Tibial artery (tissue), 4 donors: ENCODE measurements around the gene ABHD1.

Experiments
- DNase-seq, 2 donors: peaks; one replicate each; pipeline ENCODE4 v3.0.0-alpha.2; 2019
- H3K27ac ChIP-seq, 2 donors: fragments of 200-600 bp; sonication (generic) in 1 of 2; 1 replicate in 1 of 2; 2 replicates in 1 of 2; pipeline ENCODE4 v1.5.1; 2018 to 2019; ENCODE audit warnings: mild to moderate bottlenecking in 1 of 2
- H3K27me3 ChIP-seq, 2 donors: fragments of 200-600 bp; sonication (generic) in 1 of 2; one replicate each; pipeline versions ENCODE4 v1.5.1 to v1.6.0; 2016 to 2019
- H3K36me3 ChIP-seq, 3 donors: fragments of 200-600 bp; sonication (generic) in 2 of 3; one replicate each; pipeline ENCODE4 v1.5.1; 2016 to 2019; ENCODE audit warnings: mild to moderate bottlenecking in 2 of 3
- H3K4me1 ChIP-seq, 4 donors: fragments of 200-600 bp; sonication (generic) in 2 of 4; 1 replicate in 3 of 4; 2 replicates in 1 of 4; pipeline ENCODE4 v1.5.1; 2016 to 2019
- H3K4me3 ChIP-seq, 2 donors: fragments of 200-600 bp; sonication (generic) in 1 of 2; 1 replicate in 1 of 2; 2 replicates in 1 of 2; pipeline ENCODE4 v1.5.1; 2018 to 2019; ENCODE audit warnings: mild to moderate bottlenecking in 2 of 2
- H3K9me3 ChIP-seq, 3 donors: fragments of 200-600 bp; sonication (generic) in 1 of 3; one replicate each; pipeline ENCODE4 v1.5.1; 2016 to 2019
- CTCF ChIP-seq, 2 experiments: fragments of 200-600 bp in 1 of 2; fragments of 450-650 bp in 1 of 2; IDR thresholded peaks; one replicate each; pipeline ENCODE4 v1.5.1; 2017 to 2019; ENCODE audit warnings: antibody characterized with exemption in 2 of 2, mild to moderate bottlenecking in 1 of 2, moderate library complexity in 1 of 2
- intact Hi-C: fragments of 100-400 bp; cut with DNase I; formaldehyde crosslinking; loops from one replicate; pipeline ENCODE4 v1.15.0; 2023; ENCODE audit warnings: low total_unique reads

The ABHD1 gene

DNA sequence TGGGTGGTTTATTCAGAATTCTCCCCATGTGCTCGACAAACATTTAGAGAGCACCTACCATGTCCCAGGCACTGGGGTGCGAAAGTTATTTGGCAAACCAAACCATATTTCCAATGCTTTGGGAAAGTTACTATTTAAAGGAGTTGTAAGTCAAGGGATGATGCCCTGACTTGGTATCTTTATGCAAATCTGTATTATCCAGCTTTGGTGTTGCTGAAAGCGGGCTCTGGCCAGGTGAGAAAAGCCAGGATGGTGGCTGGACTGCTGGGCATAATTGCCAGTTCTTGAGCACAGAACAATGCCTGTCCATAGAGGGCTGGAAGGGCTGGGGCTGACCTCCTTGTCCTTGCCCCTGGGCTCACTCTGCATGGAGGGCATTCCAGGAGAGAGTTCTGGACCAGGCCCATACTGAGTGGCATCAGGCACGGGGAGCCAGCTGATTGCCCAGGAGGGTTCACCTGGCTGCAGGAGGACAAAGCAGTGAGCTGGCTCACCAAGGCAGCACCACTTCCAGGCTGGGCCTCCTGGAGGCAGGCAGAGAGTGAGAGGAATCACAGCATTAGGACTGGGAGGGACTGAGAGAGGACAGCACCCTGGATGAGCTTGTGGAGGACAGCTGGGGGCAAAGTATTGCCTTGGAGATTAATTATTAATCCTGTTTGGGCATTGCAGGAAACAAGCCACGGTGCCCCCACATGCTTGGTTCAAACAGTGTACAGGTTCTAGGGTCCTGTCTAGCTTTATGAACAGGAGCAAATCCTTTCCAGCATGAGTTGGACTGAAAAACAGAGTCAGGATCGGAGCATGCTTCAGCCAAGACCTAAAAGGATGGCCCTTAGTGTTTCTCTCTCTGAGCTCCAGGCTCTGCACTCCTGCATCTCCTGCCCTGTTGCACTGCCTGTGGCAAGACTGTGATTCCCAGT lies 29.9 kb upstream of the ABHD1 start:
- intact Hi-C loops = no loop called here
- no peaks in the 10 kb centered on the region for H3K9me3 ChIP-seq
- no peak overlapping the region for H3K27ac ChIP-seq
- H3K27me3 ChIP-seq = no peaks in the 10 kb centered on the region
- peaks cover 0 to 17% (median 0%) of the 10 kb centered on the region in 3 donors for H3K36me3 ChIP-seq
- no peak overlapping the region for H3K4me3 ChIP-seq
- H3K4me1 ChIP-seq = peaks cover 0 to 8% (median 4%) of the 10 kb centered on the region in 4 donors
- DNase-seq = no peak
- TF ChIP-seq CTCF (IDR thresholded peaks at IDR 0.05) = no peak

- no peak for DNase-seq
- no peak for TF ChIP-seq CTCF (IDR thresholded peaks at IDR 0.05)
- H3K36me3 ChIP-seq = peaks cover 0 to 20% (median 0%) of the 10 kb centered on the region in 3 donors
- no peaks in the 10 kb centered on the region for H3K9me3 ChIP-seq
- H3K27ac ChIP-seq = no peak overlapping the region
- H3K4me1 ChIP-seq = peaks cover 0 to 8% (median 4%) of the 10 kb centered on the region in 4 donors
- intact Hi-C loops = no loop called here
- H3K27me3 ChIP-seq = no peaks in the 10 kb centered on the region
- no peak overlapping the region for H3K4me3 ChIP-seq
Measured at GRCh38 chr2:27094353-27094984, 29.1 kb upstream of the ABHD1 start.

- Histone ChIP-seq H3K27ac (no peak overlapping the region), H3K9me3 (no peaks in the 10 kb centered on the region), H3K27me3 (no peaks in the 10 kb centered on the region), H3K36me3 (peaks cover 0 to 29% (median 0%) of the 10 kb centered on the region in 3 donors), H3K4me1 (peaks cover 0 to 8% (median 4%) of the 10 kb centered on the region in 4 donors), H3K4me3 (no peak overlapping the region)
- intact Hi-C loops = loop anchor here (5.0 kb wide), 1 partner anchor 97 kb away; no protein-coding TSS in a partner anchor
- DNase-seq = no peak
- no peak for TF ChIP-seq CTCF (IDR thresholded peaks at IDR 0.05)
Measured at GRCh38 chr2:27095427-27095744, 28.2 kb upstream of the ABHD1 start.

GRCh38 chr2:27095745-27096651 lies 27.6 kb upstream of the ABHD1 start:
- no peaks in the 10 kb centered on the region for H3K27me3 ChIP-seq
- no peak overlapping the region for H3K27ac ChIP-seq
- intact Hi-C loops = loop anchor here (5.0 kb wide), 1 partner anchor 96 kb away; no protein-coding TSS in a partner anchor
- H3K36me3 ChIP-seq = peaks cover 0 to 30% (median 0%) of the 10 kb centered on the region in 3 donors
- H3K9me3 ChIP-seq = no peaks in the 10 kb centered on the region
- H3K4me3 ChIP-seq = peak overlapping the region; percentile 19 to 37
- peaks cover 0 to 8% (median 4%) of the 10 kb centered on the region in 4 donors for H3K4me1 ChIP-seq
- DNase-seq = no peak
- TF ChIP-seq CTCF (IDR thresholded peaks at IDR 0.05) = no peak

- no peak for DNase-seq
- Histone ChIP-seq H3K9me3 (no peaks in the 10 kb centered on the region), H3K36me3 (peaks cover 0 to 30% (median 0%) of the 10 kb centered on the region in 3 donors), H3K4me3 (no peak overlapping the region), H3K27me3 (peaks cover 0 to 3% of the 10 kb centered on the region in 2 donors), H3K4me1 (peaks cover 0 to 8% (median 4%) of the 10 kb centered on the region in 4 donors), H3K27ac (no peak overlapping the region)
- no peak for TF ChIP-seq CTCF (IDR thresholded peaks at IDR 0.05)
- intact Hi-C loops = loop anchor here (5.0 kb wide), 1 partner anchor 95 kb away; no protein-coding TSS in a partner anchor
Measured at GRCh38 chr2:27096748-27097297, 26.8 kb upstream of the ABHD1 start.
